Fibroblast of lung (primary cell): ENCODE data around the gene THSD7B. TPM values are rescaled to one million over a fixed set of nuclear protein-coding genes. Genes with fewer than 3 reads are reported as not detected.

Experiments
- DNase-seq, 2 donors: peaks; one replicate each; pipeline versions ENCODE4 v3.0.0 to v3.0.0-alpha.2; 2010; ENCODE audit warnings: low read depth in 2 of 2
- H2AFZ ChIP-seq: 2 replicates; pipeline ENCODE4 v1.5.1; 2012; ENCODE audit warnings: low read length, control low read depth, inconsistent platforms
- H3K27ac ChIP-seq: 2 replicates; pipeline ENCODE4 v1.5.1; 2011; ENCODE audit warnings: low read length, control low read depth; ENCODE audit not compliant: insufficient read depth
- H3K27me3 ChIP-seq: 2 replicates; pipeline ENCODE4 v1.5.1; 2011; ENCODE audit warnings: mild to moderate bottlenecking, low read length; ENCODE audit not compliant: control insufficient read depth, insufficient read depth
- H3K36me3 ChIP-seq: 2 replicates; pipeline ENCODE4 v1.5.1; 2011; ENCODE audit warnings: low read length; ENCODE audit not compliant: control insufficient read depth, insufficient read depth
- H3K4me1 ChIP-seq: 2 replicates; pipeline ENCODE4 v1.5.1; 2011; ENCODE audit warnings: low read length; ENCODE audit not compliant: control insufficient read depth, insufficient read depth; ENCODE audit errors: extremely low read depth
- H3K4me2 ChIP-seq: 2 replicates; pipeline ENCODE4 v1.5.1; 2011; ENCODE audit warnings: low read length, control low read depth; ENCODE audit not compliant: insufficient read depth; ENCODE audit errors: extremely low read depth
- H3K4me3 ChIP-seq, 4 experiments: fragments of 200-600 bp in 1 of 4; sonication (generic) in 1 of 4; replicated peaks in 1 of 4; 2 replicates each; pipeline ENCODE4 v1.5.1; 2011 to 2016; ENCODE audit warnings: low read length in 4 of 4, low read depth in 3 of 4, mild to moderate bottlenecking in 3 of 4, control low read depth in 2 of 4, inconsistent platforms in 1 of 4, mixed read lengths in 1 of 4; ENCODE audit not compliant: insufficient read depth in 1 of 4; ENCODE audit errors: control extremely low read depth in 1 of 4
- H3K79me2 ChIP-seq: 2 replicates; pipeline ENCODE4 v1.5.1; 2012; ENCODE audit warnings: mild to moderate bottlenecking, low read length, inconsistent platforms; ENCODE audit not compliant: control insufficient read depth, insufficient read depth
- H3K9ac ChIP-seq: 2 replicates; pipeline ENCODE4 v1.5.1; 2011; ENCODE audit warnings: mild to moderate bottlenecking, low read length, control low read depth; ENCODE audit not compliant: insufficient read depth
- H3K9me3 ChIP-seq: 2 replicates; pipeline ENCODE4 v1.5.1; 2012; ENCODE audit warnings: low read depth, low read length; ENCODE audit not compliant: control insufficient read depth, insufficient read depth
- H4K20me1 ChIP-seq: 2 replicates; pipeline ENCODE4 v1.5.1; 2011; ENCODE audit warnings: low read length; ENCODE audit not compliant: control insufficient read depth, insufficient read depth; ENCODE audit errors: extremely low read depth
- EZH2 ChIP-seq: IDR thresholded peaks from 2 replicates; pipeline ENCODE4 v1.5.1; 2012; ENCODE audit warnings: low read length, control low read depth, mild to moderate bottlenecking; ENCODE audit errors: missing control alignments
- polyA plus RNA-seq, 2 donors: library from polyadenylated mRNA; depleted of rRNA in 1 of 2; stranded (reverse) in 1 of 2; unstranded in 1 of 2; fragments of >200 nt; gene quantifications; 2 replicates each; pipeline ENCODE4 v1.2.1, GENCODE V29; 2011 to 2012; ENCODE audit warnings: missing spikeins in 1 of 2
- total RNA-seq: library from RNA; depleted of rRNA; stranded (reverse); fragments of >200 nt; gene quantifications from 2 replicates; pipeline ENCODE4 v1.2.1, GENCODE V29; 2014
- TF ChIP-seq, protein P1 (sequence below), 2 donors: IDR thresholded peaks in 1 of 2; conservative IDR thresholded peaks in 1 of 2; 1 replicate in 1 of 2; 2 replicates in 1 of 2; pipeline ENCODE4 v1.5.1; 2011 to 2012; ENCODE audit warnings: low read length in 2 of 2, control low read depth in 1 of 2, inconsistent platforms in 1 of 2, low read depth in 1 of 2, mild to moderate bottlenecking in 1 of 2

Gene THSD7B
- total and polyA plus RNA-seq, 2 donors (not counting 1 experiment from before 2014, with no cell fraction given): under 0.01 TPM; not detected in 1

DNA sequence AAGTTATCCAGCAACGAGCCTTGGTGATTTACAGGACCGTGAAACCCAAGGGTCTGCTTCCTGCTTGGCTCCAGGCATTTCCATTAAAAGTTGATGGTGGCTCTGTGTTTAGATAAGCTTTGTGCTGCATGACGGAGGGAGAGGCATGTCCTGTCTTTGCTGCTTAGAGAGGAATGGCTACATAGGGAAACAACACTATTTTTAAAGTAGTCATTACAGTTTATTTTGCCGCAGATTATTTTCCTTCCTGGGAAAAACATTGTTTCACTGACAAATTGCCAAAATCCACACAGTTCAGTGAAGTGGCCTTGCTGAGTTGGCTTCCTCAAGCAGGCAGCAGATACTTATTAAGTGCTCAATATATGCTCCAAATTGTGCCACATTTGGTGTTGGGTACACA lies 98.5 kb downstream of the THSD7B start:
- no peaks in the 10 kb centered on the region for H3K9me3 ChIP-seq
- no peak overlapping the region for H3K9ac ChIP-seq
- TF ChIP-seq, protein P1, sequence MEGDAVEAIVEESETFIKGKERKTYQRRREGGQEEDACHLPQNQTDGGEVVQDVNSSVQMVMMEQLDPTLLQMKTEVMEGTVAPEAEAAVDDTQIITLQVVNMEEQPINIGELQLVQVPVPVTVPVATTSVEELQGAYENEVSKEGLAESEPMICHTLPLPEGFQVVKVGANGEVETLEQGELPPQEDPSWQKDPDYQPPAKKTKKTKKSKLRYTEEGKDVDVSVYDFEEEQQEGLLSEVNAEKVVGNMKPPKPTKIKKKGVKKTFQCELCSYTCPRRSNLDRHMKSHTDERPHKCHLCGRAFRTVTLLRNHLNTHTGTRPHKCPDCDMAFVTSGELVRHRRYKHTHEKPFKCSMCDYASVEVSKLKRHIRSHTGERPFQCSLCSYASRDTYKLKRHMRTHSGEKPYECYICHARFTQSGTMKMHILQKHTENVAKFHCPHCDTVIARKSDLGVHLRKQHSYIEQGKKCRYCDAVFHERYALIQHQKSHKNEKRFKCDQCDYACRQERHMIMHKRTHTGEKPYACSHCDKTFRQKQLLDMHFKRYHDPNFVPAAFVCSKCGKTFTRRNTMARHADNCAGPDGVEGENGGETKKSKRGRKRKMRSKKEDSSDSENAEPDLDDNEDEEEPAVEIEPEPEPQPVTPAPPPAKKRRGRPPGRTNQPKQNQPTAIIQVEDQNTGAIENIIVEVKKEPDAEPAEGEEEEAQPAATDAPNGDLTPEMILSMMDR (conservative IDR thresholded peaks at IDR 0.05 in 1 of 2, IDR thresholded peaks at IDR 0.05 in 1 of 2; ENCODE audit: low read depth in 1 of 2, low read length in 2 of 2): no peak
- no peak for TF ChIP-seq EZH2
- H3K4me3 ChIP-seq: no peak overlapping the region
- DNase-seq: no peak
- H3K27me3 ChIP-seq: no peaks in the 10 kb centered on the region
- H3K4me1 ChIP-seq: no peaks in the 10 kb centered on the region
- H2AFZ ChIP-seq: no peak overlapping the region
- H3K79me2 ChIP-seq: no peaks in the 10 kb centered on the region
- no peaks in the 10 kb centered on the region for H4K20me1 ChIP-seq
- H3K27ac ChIP-seq: no peak overlapping the region
- H3K4me2 ChIP-seq: no peak overlapping the region
- H3K36me3 ChIP-seq: no peaks in the 10 kb centered on the region

DNA sequence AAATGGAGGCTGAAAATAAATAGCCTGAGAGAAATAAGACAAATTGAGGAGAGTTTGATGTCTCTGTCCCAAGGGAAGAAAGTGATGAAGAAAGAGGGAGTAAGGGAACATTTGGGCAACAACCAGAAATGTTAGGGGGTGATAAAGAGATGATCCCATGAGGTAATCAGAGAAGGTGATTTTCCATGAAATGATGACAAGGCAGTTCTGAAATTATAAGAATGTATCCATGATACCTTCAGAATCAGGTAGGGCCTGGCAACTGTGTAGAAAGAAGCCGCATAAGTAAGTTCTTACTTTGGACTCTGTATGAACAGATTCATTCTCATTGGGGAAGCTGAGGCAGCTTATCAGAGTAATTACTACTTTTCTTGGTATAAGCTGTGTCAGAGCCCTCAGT lies 106.1 kb downstream of the THSD7B start:
- Histone ChIP-seq H3K79me2 (no peaks in the 10 kb centered on the region), H3K4me3 (no peak overlapping the region), H3K27ac (no peak overlapping the region), H4K20me1 (no peaks in the 10 kb centered on the region), H3K4me1 (no peaks in the 10 kb centered on the region), H3K27me3 (no peaks in the 10 kb centered on the region), H3K9ac (no peak overlapping the region), H3K4me2 (no peak overlapping the region), H3K36me3 (no peaks in the 10 kb centered on the region), H3K9me3 (no peaks in the 10 kb centered on the region), H2AFZ (no peak overlapping the region)
- no peak for TF ChIP-seq EZH2
- TF ChIP-seq, protein P1 (conservative IDR thresholded peaks at IDR 0.05 in 1 of 2, IDR thresholded peaks at IDR 0.05 in 1 of 2; ENCODE audit: low read depth in 1 of 2, low read length in 2 of 2): no peak
- no peak for DNase-seq

DNA sequence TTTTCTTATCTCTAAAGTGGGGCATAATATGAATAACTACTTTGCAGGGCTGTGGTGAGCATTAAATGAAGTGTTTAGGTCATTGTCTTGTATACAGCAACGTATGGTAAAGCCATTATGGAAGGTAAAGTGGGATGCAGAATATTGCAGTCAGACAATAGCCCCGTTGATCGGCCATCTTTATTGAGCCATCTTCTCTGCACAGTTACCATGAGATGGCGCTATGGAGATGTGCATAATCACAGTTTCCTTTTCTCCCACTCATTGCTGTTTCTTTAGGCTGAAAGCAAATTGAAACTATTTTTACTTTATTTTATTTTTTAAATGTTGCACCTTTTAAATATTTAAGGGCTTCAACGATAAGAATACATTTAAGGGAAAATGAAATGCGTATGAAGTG lies 108.9 kb downstream of the THSD7B start:
- no peak for TF ChIP-seq EZH2
- TF ChIP-seq, protein P1 (conservative IDR thresholded peaks at IDR 0.05 in 1 of 2, IDR thresholded peaks at IDR 0.05 in 1 of 2; ENCODE audit: low read depth in 1 of 2, low read length in 2 of 2): no peak
- no peak for DNase-seq
- no peak overlapping the region for H3K9ac ChIP-seq

More for the DNA sequence above, 108.9 kb downstream of the THSD7B start:
- no peaks in the 10 kb centered on the region for H3K9me3 ChIP-seq
- H2AFZ ChIP-seq: no peak overlapping the region
- H3K4me2 ChIP-seq: no peak overlapping the region
- no peak overlapping the region for H3K27ac ChIP-seq
- no peak overlapping the region for H3K4me3 ChIP-seq
- H3K4me1 ChIP-seq: no peaks in the 10 kb centered on the region
- no peaks in the 10 kb centered on the region for H3K36me3 ChIP-seq
- H3K27me3 ChIP-seq: no peaks in the 10 kb centered on the region
- no peaks in the 10 kb centered on the region for H3K79me2 ChIP-seq
- no peaks in the 10 kb centered on the region for H4K20me1 ChIP-seq
